ENCODE measurements around the gene SALL3.

DNA sequence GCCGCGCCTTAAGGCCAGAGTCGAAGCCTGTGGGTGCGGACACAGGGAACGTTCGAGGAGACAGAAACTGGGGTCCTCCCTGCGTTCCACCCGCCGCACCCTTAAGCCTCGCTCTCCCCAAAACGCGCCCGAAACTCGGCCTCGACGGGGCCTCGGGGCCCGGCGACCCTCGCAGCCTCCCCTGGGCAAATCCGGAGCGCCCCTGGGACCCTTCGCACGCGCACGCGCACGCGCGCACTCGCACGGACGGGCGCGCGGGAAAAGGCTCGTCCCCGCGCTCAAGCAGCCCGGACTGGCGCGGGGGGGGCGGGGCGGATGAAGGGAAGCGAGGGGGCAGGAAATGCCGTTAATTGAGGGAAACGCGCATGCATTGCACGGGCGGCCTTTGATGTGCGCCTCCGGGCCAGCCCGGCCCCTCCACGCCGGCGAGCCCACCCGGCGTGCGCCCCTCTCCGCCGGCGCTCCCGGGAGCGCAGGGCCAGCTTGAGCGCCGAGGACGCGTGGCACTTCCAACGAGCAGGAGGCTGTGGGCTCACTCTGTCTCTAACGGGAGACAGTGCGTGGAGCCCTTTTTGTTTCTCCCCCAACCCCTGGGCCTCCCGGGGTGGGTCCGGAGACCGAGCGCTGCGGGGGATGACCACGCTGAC, 5.4 kb upstream of the SALL3 start:
- TF ChIP-seq, protein P1, sequence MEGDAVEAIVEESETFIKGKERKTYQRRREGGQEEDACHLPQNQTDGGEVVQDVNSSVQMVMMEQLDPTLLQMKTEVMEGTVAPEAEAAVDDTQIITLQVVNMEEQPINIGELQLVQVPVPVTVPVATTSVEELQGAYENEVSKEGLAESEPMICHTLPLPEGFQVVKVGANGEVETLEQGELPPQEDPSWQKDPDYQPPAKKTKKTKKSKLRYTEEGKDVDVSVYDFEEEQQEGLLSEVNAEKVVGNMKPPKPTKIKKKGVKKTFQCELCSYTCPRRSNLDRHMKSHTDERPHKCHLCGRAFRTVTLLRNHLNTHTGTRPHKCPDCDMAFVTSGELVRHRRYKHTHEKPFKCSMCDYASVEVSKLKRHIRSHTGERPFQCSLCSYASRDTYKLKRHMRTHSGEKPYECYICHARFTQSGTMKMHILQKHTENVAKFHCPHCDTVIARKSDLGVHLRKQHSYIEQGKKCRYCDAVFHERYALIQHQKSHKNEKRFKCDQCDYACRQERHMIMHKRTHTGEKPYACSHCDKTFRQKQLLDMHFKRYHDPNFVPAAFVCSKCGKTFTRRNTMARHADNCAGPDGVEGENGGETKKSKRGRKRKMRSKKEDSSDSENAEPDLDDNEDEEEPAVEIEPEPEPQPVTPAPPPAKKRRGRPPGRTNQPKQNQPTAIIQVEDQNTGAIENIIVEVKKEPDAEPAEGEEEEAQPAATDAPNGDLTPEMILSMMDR (IDR thresholded peaks at IDR 0.05; ENCODE audit: insufficient read depth, low read depth, low read length), result no peak
- peak; percentile 67 for TF ChIP-seq EZH2 (IDR thresholded peaks at IDR 0.05; ENCODE audit: insufficient read depth, low read length)

All from astrocyte (in vitro differentiated cells and primary cell).